SU-DHL-6 (cell line): Measurements from ENCODE around the gene UMAD1.

Experiments
- EZH2phosphoT487 ChIP-seq: fragments of 200-600 bp; sonication (generic), shearing (Covaris generic); conservative IDR thresholded peaks from 2 replicates; pipeline ENCODE4 v1.6.1; 2018; ENCODE audit warnings: mild to moderate bottlenecking, antibody characterized with exemption, low read length, moderate library complexity, mixed read lengths
- TF ChIP-seq, protein P1 (sequence below): fragments of 200-600 bp; sonication (generic); IDR thresholded peaks from one replicate; pipeline ENCODE4 v1.5.1; 2017; ENCODE audit warnings: antibody characterized with exemption, mild to moderate bottlenecking, low read length, moderate library complexity; ENCODE audit not compliant: insufficient read depth, poor library complexity, severe bottlenecking

DNA sequence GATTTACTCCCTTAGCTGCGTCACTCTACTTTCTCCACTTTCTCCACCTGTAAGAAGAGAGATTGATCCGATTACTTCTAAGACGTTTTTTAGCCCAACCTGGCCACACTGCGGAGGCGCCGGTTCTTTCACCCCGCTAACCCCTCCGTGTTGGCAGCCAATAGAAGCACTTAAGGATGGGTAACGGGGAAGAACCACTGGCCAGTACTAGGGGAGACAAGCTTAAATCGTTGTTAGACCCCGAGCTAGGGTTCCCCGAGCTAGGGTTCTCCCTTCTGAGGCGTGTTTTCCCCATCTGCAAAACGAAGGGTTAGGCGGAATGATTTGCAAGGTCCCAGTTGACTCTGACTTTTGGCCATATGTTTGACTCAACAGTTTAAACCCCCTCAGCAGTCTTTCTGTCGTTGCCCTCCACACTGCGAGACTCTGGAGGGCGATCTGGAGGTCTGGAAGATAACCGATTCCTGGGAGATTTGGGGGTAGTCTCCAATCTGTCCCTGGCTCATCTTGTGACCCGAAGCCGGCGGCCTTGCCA, 644 bp downstream of the UMAD1 start:
- TF ChIP-seq, protein P1, sequence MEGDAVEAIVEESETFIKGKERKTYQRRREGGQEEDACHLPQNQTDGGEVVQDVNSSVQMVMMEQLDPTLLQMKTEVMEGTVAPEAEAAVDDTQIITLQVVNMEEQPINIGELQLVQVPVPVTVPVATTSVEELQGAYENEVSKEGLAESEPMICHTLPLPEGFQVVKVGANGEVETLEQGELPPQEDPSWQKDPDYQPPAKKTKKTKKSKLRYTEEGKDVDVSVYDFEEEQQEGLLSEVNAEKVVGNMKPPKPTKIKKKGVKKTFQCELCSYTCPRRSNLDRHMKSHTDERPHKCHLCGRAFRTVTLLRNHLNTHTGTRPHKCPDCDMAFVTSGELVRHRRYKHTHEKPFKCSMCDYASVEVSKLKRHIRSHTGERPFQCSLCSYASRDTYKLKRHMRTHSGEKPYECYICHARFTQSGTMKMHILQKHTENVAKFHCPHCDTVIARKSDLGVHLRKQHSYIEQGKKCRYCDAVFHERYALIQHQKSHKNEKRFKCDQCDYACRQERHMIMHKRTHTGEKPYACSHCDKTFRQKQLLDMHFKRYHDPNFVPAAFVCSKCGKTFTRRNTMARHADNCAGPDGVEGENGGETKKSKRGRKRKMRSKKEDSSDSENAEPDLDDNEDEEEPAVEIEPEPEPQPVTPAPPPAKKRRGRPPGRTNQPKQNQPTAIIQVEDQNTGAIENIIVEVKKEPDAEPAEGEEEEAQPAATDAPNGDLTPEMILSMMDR, result no peak
- TF ChIP-seq EZH2phosphoT487, result no peak
